ENCODE results near the gene PKHD1.

DNA sequence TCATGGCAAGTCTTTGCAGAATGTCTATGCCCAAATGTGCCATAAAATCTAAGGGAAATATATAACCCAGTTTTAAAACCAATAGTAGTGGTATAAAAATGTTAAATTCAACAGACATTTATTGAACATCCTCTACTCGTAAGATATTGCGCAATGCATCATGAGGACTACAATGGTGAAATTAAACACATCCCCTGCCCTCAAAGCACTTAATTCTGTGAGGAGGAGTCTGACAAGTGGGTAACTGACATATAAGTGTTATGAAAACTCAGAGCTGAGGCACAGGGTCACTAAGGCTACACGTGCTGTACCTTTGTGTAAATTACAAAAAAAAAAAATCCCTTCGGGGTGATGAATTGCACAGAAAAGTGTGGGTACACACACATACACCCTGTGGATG is 6.2 kb downstream of the PKHD1 start:
- TF ChIP-seq, protein P1, sequence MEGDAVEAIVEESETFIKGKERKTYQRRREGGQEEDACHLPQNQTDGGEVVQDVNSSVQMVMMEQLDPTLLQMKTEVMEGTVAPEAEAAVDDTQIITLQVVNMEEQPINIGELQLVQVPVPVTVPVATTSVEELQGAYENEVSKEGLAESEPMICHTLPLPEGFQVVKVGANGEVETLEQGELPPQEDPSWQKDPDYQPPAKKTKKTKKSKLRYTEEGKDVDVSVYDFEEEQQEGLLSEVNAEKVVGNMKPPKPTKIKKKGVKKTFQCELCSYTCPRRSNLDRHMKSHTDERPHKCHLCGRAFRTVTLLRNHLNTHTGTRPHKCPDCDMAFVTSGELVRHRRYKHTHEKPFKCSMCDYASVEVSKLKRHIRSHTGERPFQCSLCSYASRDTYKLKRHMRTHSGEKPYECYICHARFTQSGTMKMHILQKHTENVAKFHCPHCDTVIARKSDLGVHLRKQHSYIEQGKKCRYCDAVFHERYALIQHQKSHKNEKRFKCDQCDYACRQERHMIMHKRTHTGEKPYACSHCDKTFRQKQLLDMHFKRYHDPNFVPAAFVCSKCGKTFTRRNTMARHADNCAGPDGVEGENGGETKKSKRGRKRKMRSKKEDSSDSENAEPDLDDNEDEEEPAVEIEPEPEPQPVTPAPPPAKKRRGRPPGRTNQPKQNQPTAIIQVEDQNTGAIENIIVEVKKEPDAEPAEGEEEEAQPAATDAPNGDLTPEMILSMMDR (IDR thresholded peaks at IDR 0.05; ENCODE audit: low read length) = no peak
- no peak for TF ChIP-seq EZH2 (IDR thresholded peaks at IDR 0.05; ENCODE audit: borderline replicate concordance, low read length)

Data from OCI-LY1 (cell line).